Brain microvascular endothelial cell (primary cell): ENCODE data around the gene KRTAP12-4.
"Not testable (repeated sequence)": the region's sequence is repeated elsewhere in the genome, so short reads cannot be mapped to it uniquely, and the experiment has no call there.

Experiments
- DNase-seq: peaks from one replicate; pipeline ENCODE4 v3.0.0-alpha.2; 2020
- H3K27ac ChIP-seq: fragments of 250-450 bp; sonication (Bioruptor Pico); 2 replicates; pipeline ENCODE4 v1.5.1; 2020; ENCODE audit warnings: mild to moderate bottlenecking, moderate library complexity
- H3K27me3 ChIP-seq: fragments of 250-450 bp; sonication (Bioruptor Pico); replicated peaks from 2 replicates; pipeline ENCODE4 v1.5.1; 2020; ENCODE audit warnings: mild to moderate bottlenecking
- H3K36me3 ChIP-seq: fragments of 250-450 bp; sonication (Bioruptor Pico); replicated peaks from 2 replicates; pipeline ENCODE4 v1.5.1; 2020; ENCODE audit warnings: mild to moderate bottlenecking
- H3K4me3 ChIP-seq: 2 replicates; pipeline ENCODE4 v1.5.1; 2011; ENCODE audit warnings: low read depth, mild to moderate bottlenecking, control low read depth, low read length, moderate library complexity
- CTCF ChIP-seq: IDR thresholded peaks from 2 replicates; pipeline ENCODE4 v1.5.1; 2011; ENCODE audit warnings: low read depth, mild to moderate bottlenecking, moderate library complexity, low read length, control low read depth, inconsistent platforms; ENCODE audit errors: missing control alignments
- in situ Hi-C: cut with HindIII; loops from 2 replicates; pipeline ENCODE4 v1.10.0; 2017; ENCODE audit warnings: low sequenced_read_pairs, low pct_ligation_motif_present

KRTAP12-4 gene

DNA sequence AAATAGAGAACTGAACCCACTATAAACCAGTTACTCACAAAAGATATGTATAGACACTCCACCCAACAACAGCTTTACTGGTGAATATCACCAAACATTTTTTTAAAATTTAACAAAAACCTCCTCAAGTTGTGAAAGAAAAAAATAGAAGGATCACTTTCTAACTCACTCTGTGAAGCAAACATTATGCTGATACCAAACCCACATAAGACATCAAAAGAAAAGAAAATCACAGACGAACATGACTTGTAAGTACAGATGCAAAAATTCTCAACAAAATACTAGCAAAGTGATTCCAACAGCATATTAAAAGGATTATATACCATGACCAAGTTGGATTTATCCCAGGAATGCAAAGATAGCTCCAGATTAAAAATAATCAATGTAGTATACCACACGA, 37.2 kb upstream of the KRTAP12-4 start:
- peaks cover 19% of the 10 kb centered on the region for H3K27me3 ChIP-seq
- no peak overlapping the region for H3K27ac ChIP-seq
- no peaks in the 10 kb centered on the region for H3K36me3 ChIP-seq
- in situ Hi-C loops = no loop called here
- TF ChIP-seq CTCF = no peak
- H3K4me3 ChIP-seq = no peak overlapping the region
- no peak for DNase-seq

GRCh38 chr21:44689740-44690139, 35.3 kb upstream of the KRTAP12-4 start:
- H3K27ac ChIP-seq, in situ Hi-C loops, H3K36me3 ChIP-seq, H3K4me3 ChIP-seq, DNase-seq: not testable (repeated sequence)
- H3K27me3 ChIP-seq = peaks cover 18% of the 10 kb centered on the region

- H3K4me3 ChIP-seq = no peak overlapping the region
- H3K27ac ChIP-seq = no peak overlapping the region
- H3K27me3 ChIP-seq = peaks cover 18% of the 10 kb centered on the region
- DNase-seq = no peak
- no peaks in the 10 kb centered on the region for H3K36me3 ChIP-seq
- no peak for TF ChIP-seq CTCF
- in situ Hi-C loops = no loop called here
Observed at GRCh38 chr21:44687671-44688070, 33.2 kb upstream of the KRTAP12-4 start.

GRCh38 chr21:44686843-44687561, 32.5 kb upstream of the KRTAP12-4 start:
- DNase-seq = no peak
- Histone ChIP-seq H3K4me3 (no peak overlapping the region), H3K27me3 (peaks cover 18% of the 10 kb centered on the region), H3K36me3 (no peaks in the 10 kb centered on the region), H3K27ac (no peak overlapping the region)
- TF ChIP-seq CTCF = no peak
- in situ Hi-C loops = no loop called here

DNA sequence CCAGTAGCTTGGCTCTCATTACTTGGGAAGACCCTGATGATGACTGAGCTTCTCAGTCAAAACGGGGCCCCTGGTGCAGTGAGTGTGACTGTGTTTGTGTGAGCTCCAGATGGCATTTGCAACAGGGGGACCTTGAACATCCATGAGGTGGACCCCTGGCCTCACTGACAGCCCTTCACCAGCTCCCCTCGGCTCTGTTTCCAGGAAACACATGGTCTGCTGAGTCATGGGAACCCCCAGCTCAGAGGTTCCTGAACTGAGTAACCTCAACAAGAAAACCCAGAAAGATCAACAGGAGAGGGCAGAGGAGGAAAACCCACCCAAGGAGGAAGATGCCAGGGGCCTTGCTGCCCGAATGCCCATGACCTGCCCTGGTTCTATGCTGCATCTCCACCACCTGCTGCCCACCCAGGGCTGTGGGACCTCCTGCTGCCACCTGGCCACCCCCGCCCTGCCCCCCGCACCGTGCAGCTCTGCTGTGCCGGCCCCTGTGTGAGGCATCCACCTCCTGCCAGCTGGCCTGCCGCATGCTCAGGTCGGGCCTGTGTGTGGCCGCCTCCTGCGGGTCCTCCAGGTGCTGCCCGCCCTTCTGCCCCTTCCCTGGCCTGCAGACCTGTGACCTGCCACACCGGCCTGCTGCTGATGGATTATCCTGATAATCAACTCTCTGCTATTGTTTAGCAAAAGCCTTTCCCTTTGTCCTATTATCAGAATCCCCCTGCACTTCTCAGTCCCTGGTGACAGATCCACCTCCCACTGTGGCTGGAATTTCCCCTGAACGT, 31.7 kb upstream of the KRTAP12-4 start:
- no peak overlapping the region for H3K27ac ChIP-seq
- no peaks in the 10 kb centered on the region for H3K36me3 ChIP-seq
- H3K27me3 ChIP-seq = peaks cover 17% of the 10 kb centered on the region
- H3K4me3 ChIP-seq = no peak overlapping the region
- in situ Hi-C loops = no loop called here
- no peak for TF ChIP-seq CTCF
- DNase-seq = no peak

GRCh38 chr21:44685050-44685449, 30.6 kb upstream of the KRTAP12-4 start:
- H3K36me3 ChIP-seq, DNase-seq, H3K27ac ChIP-seq, H3K4me3 ChIP-seq, in situ Hi-C loops: not testable (repeated sequence)
- peaks cover 15% of the 10 kb centered on the region for H3K27me3 ChIP-seq
